ENCODE data around the gene NRG2.

Gene NRG2

DNA sequence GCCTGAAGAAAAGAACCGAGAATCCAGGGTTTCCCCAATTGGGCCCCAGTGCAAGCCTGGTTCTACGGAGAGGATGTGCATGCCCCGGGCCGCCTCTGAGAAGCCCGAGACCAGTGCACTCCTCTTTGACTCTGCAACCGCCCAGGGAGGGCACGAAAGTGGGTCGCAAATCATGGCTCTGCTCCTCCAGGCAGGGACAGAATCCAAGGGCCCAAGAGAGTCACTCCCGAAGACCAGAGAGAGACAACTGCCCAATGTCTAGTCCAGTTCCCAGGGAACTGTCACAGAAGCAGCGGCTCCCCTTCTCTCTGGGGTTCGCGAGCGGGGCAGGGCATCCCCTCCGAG, 139.7 kb downstream of the NRG2 start:
- no peak for TF ChIP-seq ZFX (IDR thresholded peaks at IDR 0.05; ENCODE audit: borderline replicate concordance)
- TF ChIP-seq, protein P1, sequence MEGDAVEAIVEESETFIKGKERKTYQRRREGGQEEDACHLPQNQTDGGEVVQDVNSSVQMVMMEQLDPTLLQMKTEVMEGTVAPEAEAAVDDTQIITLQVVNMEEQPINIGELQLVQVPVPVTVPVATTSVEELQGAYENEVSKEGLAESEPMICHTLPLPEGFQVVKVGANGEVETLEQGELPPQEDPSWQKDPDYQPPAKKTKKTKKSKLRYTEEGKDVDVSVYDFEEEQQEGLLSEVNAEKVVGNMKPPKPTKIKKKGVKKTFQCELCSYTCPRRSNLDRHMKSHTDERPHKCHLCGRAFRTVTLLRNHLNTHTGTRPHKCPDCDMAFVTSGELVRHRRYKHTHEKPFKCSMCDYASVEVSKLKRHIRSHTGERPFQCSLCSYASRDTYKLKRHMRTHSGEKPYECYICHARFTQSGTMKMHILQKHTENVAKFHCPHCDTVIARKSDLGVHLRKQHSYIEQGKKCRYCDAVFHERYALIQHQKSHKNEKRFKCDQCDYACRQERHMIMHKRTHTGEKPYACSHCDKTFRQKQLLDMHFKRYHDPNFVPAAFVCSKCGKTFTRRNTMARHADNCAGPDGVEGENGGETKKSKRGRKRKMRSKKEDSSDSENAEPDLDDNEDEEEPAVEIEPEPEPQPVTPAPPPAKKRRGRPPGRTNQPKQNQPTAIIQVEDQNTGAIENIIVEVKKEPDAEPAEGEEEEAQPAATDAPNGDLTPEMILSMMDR (IDR thresholded peaks at IDR 0.05), result no peak
- H3K27ac ChIP-seq, result no peak overlapping the region

- H3K27ac ChIP-seq, result no peak overlapping the region
- TF ChIP-seq ZFX (IDR thresholded peaks at IDR 0.05; ENCODE audit: borderline replicate concordance), result no peak
- TF ChIP-seq, protein P1 (IDR thresholded peaks at IDR 0.05), result no peak
These were observed 141.1 kb downstream of the NRG2 start for GRCh38 chr5:139901986-139902385.

DNA sequence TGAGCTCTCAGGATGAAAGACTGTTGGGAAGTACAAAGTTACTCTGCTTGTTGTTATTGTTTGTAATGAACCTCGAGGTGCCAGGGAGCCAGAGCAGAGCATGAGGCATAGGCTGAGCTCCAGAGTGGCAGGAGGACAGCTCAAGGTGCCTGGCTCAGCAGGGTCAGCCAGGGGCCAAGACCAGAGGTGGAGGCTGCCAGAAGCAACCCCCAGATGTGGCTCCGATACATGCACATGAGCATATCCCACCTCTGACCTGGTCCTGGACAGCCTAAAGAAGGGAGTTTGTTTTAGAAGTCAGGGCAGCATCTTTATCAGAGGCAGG, 141.9 kb downstream of the NRG2 start:
- no peak overlapping the region for H3K27ac ChIP-seq
- TF ChIP-seq, protein P1 (IDR thresholded peaks at IDR 0.05), result no peak
- no peak for TF ChIP-seq ZFX (IDR thresholded peaks at IDR 0.05; ENCODE audit: borderline replicate concordance)

DNA sequence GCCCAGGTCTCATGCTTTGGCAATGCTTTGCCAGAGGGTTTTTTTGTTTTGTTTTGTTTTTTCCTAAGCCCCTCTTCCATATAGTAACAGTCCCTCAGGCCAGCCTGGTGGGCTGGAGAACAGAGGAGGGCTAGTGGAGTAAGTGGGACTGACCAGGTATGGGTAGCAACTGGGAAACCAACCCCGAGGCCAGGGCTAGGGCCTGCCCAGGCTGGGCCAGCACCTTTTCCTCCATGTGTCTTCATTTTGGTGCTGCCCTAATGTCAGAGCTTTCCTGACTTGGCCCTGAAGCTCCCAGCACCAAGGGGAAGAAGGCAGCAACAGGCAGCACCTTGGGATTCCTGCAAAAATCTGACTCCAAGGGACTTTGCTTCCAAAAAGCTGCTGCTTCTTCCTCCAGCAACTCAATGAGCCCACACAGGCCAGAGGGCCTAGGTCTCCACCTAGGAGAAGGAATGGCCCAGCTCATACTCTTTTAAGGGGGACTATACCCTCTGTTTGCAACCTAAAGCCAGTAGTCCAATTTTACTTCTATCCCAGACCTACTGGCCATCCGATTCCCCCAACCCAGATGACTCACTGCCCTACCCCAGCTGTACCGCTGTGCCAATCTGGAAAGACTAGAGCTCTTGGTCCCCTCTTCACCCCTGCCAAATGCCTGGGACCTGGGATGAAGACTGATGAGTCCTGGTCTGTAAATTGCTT, 142.4 kb downstream of the NRG2 start:
- TF ChIP-seq ZFX (IDR thresholded peaks at IDR 0.05; ENCODE audit: borderline replicate concordance), result no peak
- TF ChIP-seq, protein P1 (IDR thresholded peaks at IDR 0.05), result no peak
- H3K27ac ChIP-seq, result no peak overlapping the region

DNA sequence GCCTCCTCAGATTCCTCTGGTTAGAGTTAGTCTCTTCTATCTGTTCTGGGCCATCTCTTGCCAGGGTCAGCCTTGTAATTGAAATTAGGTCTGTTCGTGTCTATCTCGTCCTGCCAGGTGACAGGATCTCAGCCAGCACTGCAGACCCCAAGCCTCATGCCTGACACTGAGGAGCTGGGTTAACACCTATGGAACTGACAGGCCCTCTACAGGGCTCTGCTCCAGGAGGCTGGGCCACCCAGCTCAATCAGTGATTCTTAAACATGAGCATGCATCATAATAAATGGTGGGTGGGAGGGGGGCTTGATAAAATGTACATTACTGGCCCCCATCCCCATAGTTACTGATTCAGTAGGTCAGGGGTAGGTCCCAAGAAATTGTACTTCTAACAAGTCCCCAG, 144.1 kb downstream of the NRG2 start:
- H3K27ac ChIP-seq, result no peak overlapping the region
- no peak for TF ChIP-seq ZFX (IDR thresholded peaks at IDR 0.05; ENCODE audit: borderline replicate concordance)
- TF ChIP-seq, protein P1 (IDR thresholded peaks at IDR 0.05), result no peak

DNA sequence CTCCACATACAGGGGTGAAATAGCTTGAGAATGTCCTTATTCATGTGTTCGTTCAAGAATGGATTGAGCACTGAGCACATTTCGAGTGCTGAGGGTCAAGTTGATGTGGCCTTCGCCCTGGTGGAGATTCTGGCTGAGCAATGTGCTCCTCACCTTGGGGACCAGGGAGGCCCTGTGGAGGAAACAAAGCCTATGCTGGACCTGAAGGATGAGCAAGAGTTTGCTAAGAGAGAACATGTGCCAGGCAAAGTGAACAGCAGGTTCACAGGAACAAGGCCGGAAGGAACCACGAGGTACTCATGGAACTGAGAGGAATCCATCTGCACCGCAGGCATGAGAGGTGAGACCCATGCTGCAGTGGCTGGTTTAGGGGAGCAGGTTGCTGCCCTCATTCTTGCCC, 145.1 kb downstream of the NRG2 start:
- TF ChIP-seq, protein P1 (IDR thresholded peaks at IDR 0.05), result no peak
- TF ChIP-seq ZFX (IDR thresholded peaks at IDR 0.05; ENCODE audit: borderline replicate concordance), result no peak
- H3K27ac ChIP-seq, result no peak overlapping the region

GRCh38 chr5:139897342-139897741, 145.8 kb downstream of the NRG2 start:
- H3K27ac ChIP-seq, result no peak overlapping the region

More at GRCh38 chr5:139897342-139897741, 145.8 kb downstream of the NRG2 start:
- TF ChIP-seq, protein P1 (IDR thresholded peaks at IDR 0.05), result no peak
- TF ChIP-seq ZFX (IDR thresholded peaks at IDR 0.05; ENCODE audit: borderline replicate concordance), result no peak

Data from 22Rv1 (cell line).